Tibial nerve (tissue), 4 donors: ENCODE results near the gene PDSS2.

Experiments
- CTCF ChIP-seq, 5 experiments: fragments of 200-600 bp in 3 of 5; fragments of 450-650 bp in 2 of 5; sonication (generic) in 3 of 5; IDR thresholded peaks; one replicate each; pipeline ENCODE4 v1.5.1; 2016 to 2019; ENCODE audit warnings: antibody characterized with exemption in 5 of 5, mild to moderate bottlenecking in 3 of 5, moderate library complexity in 2 of 5
- EP300 ChIP-seq, 2 donors: sonication (generic); formaldehyde crosslinking; IDR thresholded peaks; one replicate each; pipeline ENCODE4 v1.6.1; 2017; ENCODE audit warnings: antibody characterized with exemption in 2 of 2, mild to moderate bottlenecking in 1 of 2
- POLR2A ChIP-seq, 2 donors: fragments of 450-650 bp; IDR thresholded peaks; one replicate each; pipeline ENCODE4 v1.6.1; 2017; ENCODE audit warnings: antibody characterized with exemption in 2 of 2, mild to moderate bottlenecking in 2 of 2, moderate library complexity in 2 of 2

- TF ChIP-seq CTCF (IDR thresholded peaks at IDR 0.05) = no peak
- TF ChIP-seq EP300 (IDR thresholded peaks at IDR 0.05) = no peak
- no peak for TF ChIP-seq POLR2A (IDR thresholded peaks at IDR 0.05)
These were observed 344.3 kb downstream of the PDSS2 start, which contains the start of gene BEND3 for GRCh38 chr6:107114926-107115694.
